Measurements from ENCODE around the gene PBX2. TPM values are rescaled to one million over a fixed set of nuclear protein-coding genes. Genes with fewer than 3 reads are reported as not detected.
A peak's percentile ranks its signal among the peaks of the same experiment; 100 is the strongest.

PBX2 gene
- polyA plus RNA-seq, 3 donors, result 1.9 to 201 (median 4.0) TPM

DNA sequence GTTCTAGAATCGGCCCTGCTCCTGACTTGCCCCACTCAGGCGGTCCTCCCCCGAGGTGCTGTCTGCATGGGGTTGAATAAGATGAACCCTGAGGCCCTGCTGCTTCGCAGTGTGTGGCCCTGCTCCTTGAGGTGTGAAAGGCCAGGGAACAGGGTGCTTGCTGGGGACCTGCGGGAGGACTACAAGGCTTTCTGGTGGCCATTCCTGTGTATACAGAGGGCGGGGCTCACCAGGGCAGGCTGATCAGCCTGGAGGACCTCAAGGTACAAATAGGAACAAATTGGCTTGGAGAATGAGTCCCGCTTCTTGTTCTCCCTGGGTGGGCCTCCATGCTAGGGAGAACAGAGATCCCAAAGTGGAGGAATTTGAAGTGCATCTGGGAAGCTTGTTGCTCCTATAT lies 28.2 kb upstream of the PBX2 start:
- intact Hi-C loops (cut with micrococcal nuclease), result no loop called here
- DNase-seq, result no peak

DNA sequence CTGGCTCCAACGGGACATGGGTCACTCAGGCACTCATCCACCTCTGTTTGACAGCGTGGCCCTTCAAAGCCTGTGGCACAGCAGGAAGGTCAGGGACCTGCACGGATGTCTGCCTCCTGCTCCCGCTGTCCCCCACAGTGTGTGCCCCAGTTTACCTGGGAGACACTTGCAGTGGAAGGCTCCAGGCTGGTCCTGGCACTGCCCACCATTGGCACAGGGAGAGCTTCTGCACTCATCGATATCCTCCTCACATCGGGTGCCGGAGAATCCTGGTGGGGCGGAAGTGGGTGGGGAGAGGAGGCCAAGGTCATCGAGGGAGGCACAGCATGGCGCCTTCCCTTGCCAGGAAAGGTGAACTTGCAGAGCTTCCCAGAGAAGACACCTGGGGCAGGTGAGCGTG lies 27.0 kb upstream of the PBX2 start:
- Mint-ChIP-seq H3K4me3 (no peak overlapping the region), H3K27me3 (ENCODE audit: low read depth in 3 of 3) (peaks cover 0 to 12% (median 2%) of the 10 kb centered on the region in 3 donors), H3K9me3 (no peaks in the 10 kb centered on the region), H3K27ac (peak overlapping the region in 2 of 7 donors; percentile 59 to 68), H3K36me3 (no peaks in the 10 kb centered on the region), H3K4me1 (peaks cover 6% of the 10 kb centered on the region)
- intact Hi-C loops (cut with micrococcal nuclease), result no loop called here
- WGBS (ENCODE audit: insufficient coverage), result 96% methylated on average over 10 of the region's 11 CpGs
- no peaks in the 10 kb centered on the region for H3K27me3 ChIP-seq (ENCODE audit: control insufficient read depth in 2 of 2, insufficient read depth in 2 of 2, low read length in 2 of 2)
- H2AFZ ChIP-seq (ENCODE audit: insufficient read depth, low read depth, low read length, poor library complexity, severe bottlenecking), result no peak overlapping the region
- no peak overlapping the region for H3K9ac ChIP-seq (ENCODE audit: insufficient read depth, low read length, poor library complexity, severe bottlenecking)
- H3K4me3 ChIP-seq (replicated peaks in 1 of 3; ENCODE audit: low read depth in 2 of 3, low read length in 3 of 3), result no peak overlapping the region
- H3K27ac ChIP-seq (ENCODE audit: low read depth in 1 of 2, low read length in 2 of 2), result no peak overlapping the region
- H3K36me3 ChIP-seq (replicated peaks in 1 of 2; ENCODE audit: control insufficient read depth in 1 of 2, insufficient read depth in 2 of 2, low read length in 2 of 2), result no peaks in the 10 kb centered on the region
- no peak overlapping the region for H3K4me2 ChIP-seq (replicated peaks; ENCODE audit: extremely low read depth, low read length, poor library complexity, severe bottlenecking)
- H3K9me3 ChIP-seq (replicated peaks in 1 of 2; ENCODE audit: control insufficient read depth in 1 of 2, insufficient read depth in 1 of 2, low read length in 2 of 2), result no peaks in the 10 kb centered on the region
- no peak for DNase-seq
- no peaks in the 10 kb centered on the region for H3K4me1 ChIP-seq (ENCODE audit: control insufficient read depth in 1 of 2, insufficient read depth in 2 of 2, low read length in 2 of 2)
- no peaks in the 10 kb centered on the region for H4K20me1 ChIP-seq (ENCODE audit: insufficient read depth, low read length)
- no peaks in the 10 kb centered on the region for H3K79me2 ChIP-seq (ENCODE audit: insufficient read depth, low read length)
- TF ChIP-seq, protein P1, sequence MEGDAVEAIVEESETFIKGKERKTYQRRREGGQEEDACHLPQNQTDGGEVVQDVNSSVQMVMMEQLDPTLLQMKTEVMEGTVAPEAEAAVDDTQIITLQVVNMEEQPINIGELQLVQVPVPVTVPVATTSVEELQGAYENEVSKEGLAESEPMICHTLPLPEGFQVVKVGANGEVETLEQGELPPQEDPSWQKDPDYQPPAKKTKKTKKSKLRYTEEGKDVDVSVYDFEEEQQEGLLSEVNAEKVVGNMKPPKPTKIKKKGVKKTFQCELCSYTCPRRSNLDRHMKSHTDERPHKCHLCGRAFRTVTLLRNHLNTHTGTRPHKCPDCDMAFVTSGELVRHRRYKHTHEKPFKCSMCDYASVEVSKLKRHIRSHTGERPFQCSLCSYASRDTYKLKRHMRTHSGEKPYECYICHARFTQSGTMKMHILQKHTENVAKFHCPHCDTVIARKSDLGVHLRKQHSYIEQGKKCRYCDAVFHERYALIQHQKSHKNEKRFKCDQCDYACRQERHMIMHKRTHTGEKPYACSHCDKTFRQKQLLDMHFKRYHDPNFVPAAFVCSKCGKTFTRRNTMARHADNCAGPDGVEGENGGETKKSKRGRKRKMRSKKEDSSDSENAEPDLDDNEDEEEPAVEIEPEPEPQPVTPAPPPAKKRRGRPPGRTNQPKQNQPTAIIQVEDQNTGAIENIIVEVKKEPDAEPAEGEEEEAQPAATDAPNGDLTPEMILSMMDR (IDR thresholded peaks at IDR 0.05), result no peak

More for the DNA sequence above, 28.2 kb upstream of the PBX2 start:
- TF ChIP-seq, protein P1 (IDR thresholded peaks at IDR 0.05), result no peak
- peaks cover 13% of the 10 kb centered on the region for H3K4me1 Mint-ChIP-seq
- Histone ChIP-seq H3K36me3 (replicated peaks in 1 of 2; ENCODE audit: control insufficient read depth in 1 of 2, insufficient read depth in 2 of 2, low read length in 2 of 2) (no peaks in the 10 kb centered on the region), H2AFZ (ENCODE audit: insufficient read depth, low read depth, low read length, poor library complexity, severe bottlenecking) (no peak overlapping the region), H3K4me3 (replicated peaks in 1 of 3; ENCODE audit: low read depth in 2 of 3, low read length in 3 of 3) (no peak overlapping the region), H3K9ac (ENCODE audit: insufficient read depth, low read length, poor library complexity, severe bottlenecking) (no peak overlapping the region), H3K27ac (ENCODE audit: low read depth in 1 of 2, low read length in 2 of 2) (no peak overlapping the region), H3K4me1 (ENCODE audit: control insufficient read depth in 1 of 2, insufficient read depth in 2 of 2, low read length in 2 of 2) (no peaks in the 10 kb centered on the region), H3K4me2 (replicated peaks; ENCODE audit: extremely low read depth, low read length, poor library complexity, severe bottlenecking) (no peak overlapping the region), H3K79me2 (ENCODE audit: insufficient read depth, low read length) (no peaks in the 10 kb centered on the region), H4K20me1 (ENCODE audit: insufficient read depth, low read length) (no peaks in the 10 kb centered on the region), H3K9me3 (replicated peaks in 1 of 2; ENCODE audit: control insufficient read depth in 1 of 2, insufficient read depth in 1 of 2, low read length in 2 of 2) (no peaks in the 10 kb centered on the region), H3K27me3 (ENCODE audit: control insufficient read depth in 2 of 2, insufficient read depth in 2 of 2, low read length in 2 of 2) (no peaks in the 10 kb centered on the region)
- H3K36me3 Mint-ChIP-seq, result no peaks in the 10 kb centered on the region
- 88% methylated on average over 7 of the region's 7 CpGs for WGBS (ENCODE audit: insufficient coverage)
- no peak overlapping the region for H3K27ac Mint-ChIP-seq
- H3K9me3 Mint-ChIP-seq, result no peaks in the 10 kb centered on the region
- peaks cover 0 to 7% (median 2%) of the 10 kb centered on the region in 3 donors for H3K27me3 Mint-ChIP-seq (ENCODE audit: low read depth in 3 of 3)
- no peak overlapping the region for H3K4me3 Mint-ChIP-seq
